ENCODE data around the gene MSI1.

The MSI1 gene

GRCh38 chr12:120317224-120318105 lies 51.5 kb downstream of the MSI1 start:
- peak; percentile 100 for DNase-seq

DNA sequence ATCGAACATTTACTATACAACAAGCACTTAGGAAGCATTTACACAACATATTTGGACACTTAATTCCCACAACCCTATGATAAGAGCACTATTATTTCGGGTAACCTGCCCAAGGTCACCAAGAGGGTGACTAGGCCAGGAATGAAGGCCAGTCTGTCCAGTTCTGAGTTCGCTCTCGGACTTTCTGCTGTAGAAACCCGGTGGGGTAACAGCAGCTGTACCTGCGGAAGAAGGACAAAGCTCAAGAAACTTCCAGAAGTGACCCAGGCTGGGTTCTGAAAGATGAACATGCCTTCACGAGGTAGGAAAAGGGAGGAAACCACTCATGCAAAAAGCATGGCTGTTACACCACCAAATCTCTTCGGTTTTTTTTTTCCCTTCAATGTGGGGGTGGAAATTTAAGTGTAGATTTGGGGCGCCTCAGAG lies 52.2 kb downstream of the MSI1 start:
- peak; percentile 57 for DNase-seq

DNA sequence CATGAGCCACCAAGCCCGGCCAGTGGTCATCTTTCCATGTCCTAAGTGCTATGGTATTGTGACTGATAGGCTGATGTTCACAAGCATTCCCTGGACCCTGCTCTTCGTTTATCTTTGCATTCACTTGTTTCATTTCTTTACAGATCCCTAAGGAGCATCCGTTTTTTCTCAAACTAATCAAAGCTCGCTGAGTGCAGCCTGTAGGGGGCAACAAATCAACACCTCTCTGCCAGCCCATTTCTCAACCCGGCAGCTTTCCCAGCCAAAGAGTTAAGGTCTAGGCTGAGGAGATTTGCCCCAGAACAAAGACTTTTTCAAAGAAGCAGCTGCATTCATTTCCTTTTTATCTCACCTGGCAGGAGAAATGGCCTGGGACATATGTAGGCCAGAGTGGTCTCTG lies 54.7 kb downstream of the MSI1 start:
- peak; percentile 55 for DNase-seq

DNA sequence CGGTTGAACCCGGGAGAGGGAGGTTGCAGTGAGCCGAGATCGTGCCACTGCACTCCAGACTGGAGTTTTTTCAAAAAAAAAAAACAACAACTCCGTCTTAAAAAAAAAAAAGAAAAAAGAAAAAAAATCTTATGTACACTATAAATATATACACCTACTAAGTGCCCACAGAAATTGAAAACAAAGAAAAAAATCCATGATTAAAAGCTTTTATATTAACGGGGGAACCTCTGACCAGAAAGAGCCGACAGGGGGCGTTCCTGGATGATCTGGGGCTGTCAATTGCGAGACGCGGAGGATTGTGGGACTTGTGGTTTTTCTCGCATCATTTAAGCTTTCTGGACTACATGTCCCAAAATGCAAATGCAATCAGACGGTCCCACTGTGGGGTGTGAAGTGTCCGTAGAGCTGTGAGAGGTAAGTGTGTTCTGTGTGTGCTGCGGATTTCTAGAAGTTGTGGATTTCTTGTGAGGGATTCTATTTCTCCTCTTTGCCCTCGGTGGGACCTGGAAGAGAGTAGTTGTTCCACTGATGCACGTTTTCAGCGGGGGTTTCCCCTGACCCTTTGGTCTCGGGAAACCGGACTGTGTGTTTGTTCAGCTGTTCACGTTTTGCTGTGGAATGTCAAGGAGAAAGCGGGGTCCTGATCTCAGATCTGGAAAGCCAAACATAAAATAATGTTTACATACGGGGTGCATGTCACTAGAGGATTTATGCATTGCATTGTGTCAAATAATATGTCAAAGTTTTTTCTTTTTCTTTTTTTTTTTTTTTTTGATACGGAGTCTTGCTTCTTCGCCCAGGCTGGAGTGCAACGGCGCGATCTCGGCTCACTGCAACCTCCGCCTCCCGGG lies 66.8 kb downstream of the MSI1 start, which contains the start of gene SIRT4:
Gene SIRT4, plus strand, starts transcription at position 360 of the 854 bp plus-strand sequence. CDS start 1,241 bp downstream, outside the sequence.
- DNase-seq = peak; percentile 97

DNA sequence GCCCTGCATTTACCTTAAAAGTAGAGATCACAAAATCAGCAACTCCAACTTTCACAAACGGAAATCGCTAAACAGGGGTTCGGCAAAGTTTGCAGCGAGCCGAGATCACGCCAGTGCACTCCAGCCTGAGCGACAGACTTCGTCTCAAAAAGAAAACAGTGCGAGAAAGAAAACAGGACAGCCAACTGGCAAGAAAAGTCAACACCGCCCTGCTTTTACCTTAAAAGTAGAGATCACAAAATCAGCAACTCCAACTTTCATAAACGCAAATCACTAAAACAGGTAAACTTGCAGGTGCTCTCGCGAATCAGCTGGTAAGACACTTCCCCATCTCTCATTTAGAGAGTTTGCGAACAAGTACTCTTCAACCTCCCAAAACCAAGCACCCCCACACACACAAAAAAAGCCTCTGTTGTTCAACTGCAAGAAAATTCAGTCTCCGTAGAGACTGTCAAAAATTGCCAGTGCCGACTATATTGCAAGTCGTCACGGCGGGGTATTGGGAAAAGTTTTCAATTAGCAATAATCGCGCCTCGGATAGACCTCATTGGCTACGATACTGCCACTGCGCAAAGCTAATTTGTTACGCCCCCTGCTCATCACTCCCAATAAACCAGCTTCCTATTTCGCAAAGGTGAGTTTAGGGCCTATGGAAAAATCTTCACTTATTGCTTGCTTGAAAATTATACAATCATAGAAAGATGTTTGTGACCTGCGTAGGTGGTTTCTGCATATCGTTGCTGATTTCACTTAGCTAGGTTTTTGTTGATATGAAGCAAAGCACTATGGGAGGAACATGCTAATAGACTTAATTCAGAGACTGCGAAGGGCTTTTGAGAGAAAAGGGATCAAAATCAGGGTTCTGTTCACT lies 76.1 kb downstream of the MSI1 start, which contains the start of gene RNU4-1:
Gene RNU4-1, minus strand, starts transcription at position 577 of the 871 bp plus-strand sequence.
- peak; percentile 98 for DNase-seq

DNA sequence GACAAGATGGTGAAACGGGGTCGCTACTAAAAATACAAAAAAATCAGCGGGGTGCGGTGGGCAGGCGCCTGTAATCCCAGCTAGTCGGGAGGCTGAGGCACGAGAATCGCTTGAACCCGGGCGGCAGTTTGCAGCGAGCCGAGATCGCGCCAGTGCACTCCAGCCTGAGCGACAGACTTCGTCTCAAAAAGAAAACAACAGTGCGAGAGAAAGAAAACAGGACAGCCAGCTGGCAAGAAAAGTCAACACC lies 76.6 kb downstream of the MSI1 start:
- no peak for DNase-seq

All from NCI-H69 (cell line).